ENCODE data around the gene SNED1.

The SNED1 gene

DNA sequence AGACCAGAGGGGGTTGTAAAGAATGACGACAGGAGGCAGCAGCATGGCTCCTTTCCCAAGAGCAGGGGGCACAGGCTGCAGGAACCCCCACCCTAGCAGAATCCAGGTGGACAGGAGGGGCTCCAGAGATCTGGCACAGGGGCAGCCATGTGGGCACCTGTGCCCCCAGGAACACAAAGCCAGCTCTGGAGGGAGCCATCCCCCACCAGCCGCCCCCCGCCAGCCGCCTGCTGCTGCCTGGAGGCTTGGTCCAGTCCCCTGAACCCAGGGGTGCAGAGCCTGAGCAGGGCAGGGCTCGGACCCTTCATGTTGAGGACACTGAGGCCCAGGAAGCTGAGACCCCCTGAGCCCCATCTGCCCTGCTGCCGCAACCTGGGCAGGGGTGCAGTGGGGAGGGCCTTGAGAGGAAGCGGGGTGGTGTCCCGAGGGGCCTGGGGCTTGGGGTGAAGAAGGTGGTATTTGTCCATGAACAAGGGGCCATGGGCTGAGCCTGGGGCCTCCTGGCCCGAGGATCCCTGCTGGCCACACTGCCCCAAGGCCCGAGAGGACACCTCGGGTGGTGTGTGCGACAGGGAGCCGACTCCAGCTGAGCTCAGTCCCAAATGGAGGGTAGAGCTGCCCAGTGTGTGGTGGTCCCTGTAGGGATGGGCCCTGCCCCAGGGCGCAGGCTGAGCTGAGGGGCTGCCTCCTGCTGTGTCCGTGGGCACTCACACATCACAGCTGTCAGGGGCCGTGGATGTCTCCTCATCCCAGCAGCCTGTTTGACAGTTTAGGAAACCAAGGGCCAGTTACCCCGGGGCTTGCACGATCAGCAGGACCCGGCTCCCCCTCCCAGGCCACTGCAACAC is 39.8 kb upstream of the SNED1 start:
- no peak overlapping the region for H3K27ac ChIP-seq (ENCODE audit: low read length)
- H3K79me2 ChIP-seq (ENCODE audit: low read length) = no peaks in the 10 kb centered on the region
- no peak overlapping the region for H3K9ac ChIP-seq (ENCODE audit: low read length)

DNA sequence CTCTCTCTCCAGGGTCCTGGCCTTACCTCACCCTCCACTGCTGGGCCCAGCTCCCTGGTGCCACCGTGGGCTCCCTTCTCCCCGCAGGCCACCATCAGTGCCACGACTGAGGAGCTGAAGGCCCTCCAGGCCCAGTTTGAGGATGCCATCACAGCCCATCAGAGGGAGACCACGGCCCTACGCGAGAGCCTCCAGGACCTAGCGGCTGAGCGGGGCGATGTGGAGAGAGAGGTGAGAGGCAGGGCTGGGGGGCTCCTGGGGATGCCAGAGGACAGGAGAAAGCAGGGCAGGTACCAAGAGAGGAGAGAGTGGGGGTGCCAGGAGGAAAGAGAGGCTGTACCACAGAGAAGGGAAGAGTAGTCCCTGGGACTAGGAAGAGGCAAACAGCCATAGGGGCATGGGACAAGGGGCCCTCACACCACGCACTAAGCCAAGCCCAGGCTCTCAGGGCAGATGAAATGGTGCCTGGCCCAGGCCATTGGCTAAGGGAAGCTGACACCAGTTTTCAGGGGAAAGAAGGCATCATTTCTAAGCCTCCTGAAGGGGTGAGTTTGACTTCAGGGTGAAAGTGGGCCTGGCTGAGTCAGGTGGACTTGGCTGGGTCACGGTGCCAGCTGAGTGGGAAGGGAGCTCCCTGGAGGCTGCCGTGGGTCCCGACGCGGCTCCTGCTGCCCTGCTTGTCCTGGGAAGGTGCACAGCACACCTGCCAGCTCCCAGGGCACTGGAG is 39.0 kb upstream of the SNED1 start:
- no peak overlapping the region for H3K4me2 ChIP-seq (ENCODE audit: low read depth, low read length)
- no peaks in the 10 kb centered on the region for H3K9me3 ChIP-seq (replicated peaks; ENCODE audit: insufficient read depth, low read length)
- no peak overlapping the region for H2AFZ ChIP-seq (ENCODE audit: low read length)
- H3K4me3 ChIP-seq (ENCODE audit: low read length) = no peak overlapping the region
- no peaks in the 10 kb centered on the region for H3K79me2 ChIP-seq (ENCODE audit: low read length)
- H3F3A ChIP-seq (ENCODE audit: insufficient read depth, low read length) = no peaks in the 10 kb centered on the region
- no peak for TF ChIP-seq EZH2 (optimal IDR thresholded peaks at IDR 0.05; ENCODE audit: low read depth, low read length)
- TF ChIP-seq, protein P1, sequence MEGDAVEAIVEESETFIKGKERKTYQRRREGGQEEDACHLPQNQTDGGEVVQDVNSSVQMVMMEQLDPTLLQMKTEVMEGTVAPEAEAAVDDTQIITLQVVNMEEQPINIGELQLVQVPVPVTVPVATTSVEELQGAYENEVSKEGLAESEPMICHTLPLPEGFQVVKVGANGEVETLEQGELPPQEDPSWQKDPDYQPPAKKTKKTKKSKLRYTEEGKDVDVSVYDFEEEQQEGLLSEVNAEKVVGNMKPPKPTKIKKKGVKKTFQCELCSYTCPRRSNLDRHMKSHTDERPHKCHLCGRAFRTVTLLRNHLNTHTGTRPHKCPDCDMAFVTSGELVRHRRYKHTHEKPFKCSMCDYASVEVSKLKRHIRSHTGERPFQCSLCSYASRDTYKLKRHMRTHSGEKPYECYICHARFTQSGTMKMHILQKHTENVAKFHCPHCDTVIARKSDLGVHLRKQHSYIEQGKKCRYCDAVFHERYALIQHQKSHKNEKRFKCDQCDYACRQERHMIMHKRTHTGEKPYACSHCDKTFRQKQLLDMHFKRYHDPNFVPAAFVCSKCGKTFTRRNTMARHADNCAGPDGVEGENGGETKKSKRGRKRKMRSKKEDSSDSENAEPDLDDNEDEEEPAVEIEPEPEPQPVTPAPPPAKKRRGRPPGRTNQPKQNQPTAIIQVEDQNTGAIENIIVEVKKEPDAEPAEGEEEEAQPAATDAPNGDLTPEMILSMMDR (IDR thresholded peaks at IDR 0.05; ENCODE audit: low read length) = no peak
- TF ChIP-seq EZH2phosphoT487 (IDR thresholded peaks at IDR 0.05; ENCODE audit: low read length) = no peak
- H3K27ac ChIP-seq (ENCODE audit: low read length) = no peak overlapping the region
- H3K9me2 ChIP-seq (replicated peaks; ENCODE audit: insufficient read depth, low read length) = no peaks in the 10 kb centered on the region
- H3K4me1 ChIP-seq (ENCODE audit: low read length) = no peaks in the 10 kb centered on the region
- no peak overlapping the region for H3K9ac ChIP-seq (ENCODE audit: low read length)
- H3K36me3 ChIP-seq (replicated peaks; ENCODE audit: insufficient read depth, low read length) = no peaks in the 10 kb centered on the region
- H3K27me3 ChIP-seq (replicated peaks; ENCODE audit: insufficient read depth, low read length) = peaks cover 53% of the 10 kb centered on the region
- H4K20me1 ChIP-seq (ENCODE audit: insufficient read depth, low read length) = no peaks in the 10 kb centered on the region
- no peak for DNase-seq

More for the DNA sequence above, 39.8 kb upstream of the SNED1 start:
- Histone ChIP-seq H3K9me2 (replicated peaks; ENCODE audit: insufficient read depth, low read length) (no peaks in the 10 kb centered on the region), H3K4me3 (ENCODE audit: low read length) (no peak overlapping the region), H3F3A (ENCODE audit: insufficient read depth, low read length) (no peaks in the 10 kb centered on the region), H2AFZ (ENCODE audit: low read length) (no peak overlapping the region), H3K36me3 (replicated peaks; ENCODE audit: insufficient read depth, low read length) (no peaks in the 10 kb centered on the region), H4K20me1 (ENCODE audit: insufficient read depth, low read length) (no peaks in the 10 kb centered on the region), H3K27me3 (replicated peaks; ENCODE audit: insufficient read depth, low read length) (peaks cover 61% of the 10 kb centered on the region), H3K4me2 (ENCODE audit: low read depth, low read length) (no peak overlapping the region), H3K4me1 (ENCODE audit: low read length) (no peaks in the 10 kb centered on the region), H3K9me3 (replicated peaks; ENCODE audit: insufficient read depth, low read length) (no peaks in the 10 kb centered on the region)
- DNase-seq = no peak
- TF ChIP-seq, protein P1 (IDR thresholded peaks at IDR 0.05; ENCODE audit: low read length) = no peak
- no peak for TF ChIP-seq EZH2 (optimal IDR thresholded peaks at IDR 0.05; ENCODE audit: low read depth, low read length)
- no peak for TF ChIP-seq EZH2phosphoT487 (IDR thresholded peaks at IDR 0.05; ENCODE audit: low read length)

DNA sequence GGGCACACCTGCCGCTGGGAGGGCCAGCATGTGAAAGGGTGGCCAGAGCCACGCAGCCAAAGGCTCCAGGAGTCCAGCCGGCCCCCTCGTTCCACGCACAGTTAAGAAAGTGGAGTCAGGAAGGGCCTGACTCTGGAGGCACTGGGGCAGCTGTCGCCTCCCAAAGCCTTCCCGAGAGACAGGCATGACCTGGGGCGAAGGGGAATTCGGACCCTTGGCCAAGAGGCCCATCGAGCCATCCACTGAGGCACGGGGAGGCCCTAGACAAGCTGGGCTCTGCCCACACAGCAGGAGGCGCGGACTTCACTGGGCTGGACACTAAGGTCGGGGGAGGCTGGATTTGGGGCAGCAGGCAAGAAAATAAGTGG is 38.5 kb upstream of the SNED1 start:
- peaks cover 48% of the 10 kb centered on the region for H3K27me3 ChIP-seq (replicated peaks; ENCODE audit: insufficient read depth, low read length)
- H3K4me1 ChIP-seq (ENCODE audit: low read length) = no peaks in the 10 kb centered on the region
- H3K79me2 ChIP-seq (ENCODE audit: low read length) = no peaks in the 10 kb centered on the region
- H3K4me2 ChIP-seq (ENCODE audit: low read depth, low read length) = no peak overlapping the region
- no peaks in the 10 kb centered on the region for H3K36me3 ChIP-seq (replicated peaks; ENCODE audit: insufficient read depth, low read length)
- H3K4me3 ChIP-seq (ENCODE audit: low read length) = no peak overlapping the region
- H3K9ac ChIP-seq (ENCODE audit: low read length) = no peak overlapping the region
- no peak for TF ChIP-seq EZH2phosphoT487 (IDR thresholded peaks at IDR 0.05; ENCODE audit: low read length)
- TF ChIP-seq, protein P1 (IDR thresholded peaks at IDR 0.05; ENCODE audit: low read length) = no peak
- no peak for TF ChIP-seq EZH2 (optimal IDR thresholded peaks at IDR 0.05; ENCODE audit: low read depth, low read length)
- no peak overlapping the region for H2AFZ ChIP-seq (ENCODE audit: low read length)
- no peak for DNase-seq
- H3K9me3 ChIP-seq (replicated peaks; ENCODE audit: insufficient read depth, low read length) = no peaks in the 10 kb centered on the region
- no peaks in the 10 kb centered on the region for H3K9me2 ChIP-seq (replicated peaks; ENCODE audit: insufficient read depth, low read length)
- no peaks in the 10 kb centered on the region for H3F3A ChIP-seq (ENCODE audit: insufficient read depth, low read length)
- no peak overlapping the region for H3K27ac ChIP-seq (ENCODE audit: low read length)
- H4K20me1 ChIP-seq (ENCODE audit: insufficient read depth, low read length) = no peaks in the 10 kb centered on the region
